SKM-1 (cell line): ENCODE data around the gene TAAR8.
"Not testable (repeated sequence)": the region's sequence is repeated elsewhere in the genome, so short reads cannot be mapped to it uniquely, and the experiment has no call there.

Source experiments
- DNase-seq: peaks from one replicate; lab custom pipeline; 2025; ENCODE audit not compliant: unreplicated experiment; lab: John Stamatoyannopoulos, UW

Gene TAAR8

GRCh38 chr6:132552372-132552771 is at the start of gene TAAR8:
TAAR8 (plus strand) TSS chr6:132552672; CDS start chr6:132552693, 21 bp downstream.
- DNase-seq = no peak

- no peak for DNase-seq
Observed at GRCh38 chr6:132504757-132505156, 47.7 kb upstream of the TAAR8 start.

- no peak for DNase-seq
Observed at GRCh38 chr6:132505158-132505557, 47.3 kb upstream of the TAAR8 start.

GRCh38 chr6:132506461-132506860 is 46.0 kb upstream of the TAAR8 start:
- DNase-seq = no peak

- no peak for DNase-seq
Observed at GRCh38 chr6:132506869-132507808, 45.3 kb upstream of the TAAR8 start.

GRCh38 chr6:132511210-132511830 is 41.2 kb upstream of the TAAR8 start:
- DNase-seq = no peak

- no peak for DNase-seq
Observed at GRCh38 chr6:132511831-132512220, 40.6 kb upstream of the TAAR8 start.

- DNase-seq = peak; percentile 81
Observed at GRCh38 chr6:132512342-132512637, 40.2 kb upstream of the TAAR8 start.

- DNase-seq = peak; percentile 84
Observed at GRCh38 chr6:132512638-132513632, 39.5 kb upstream of the TAAR8 start, which contains the start of gene STX7. STX7 (minus strand) TSS chr6:132513116; CDS start chr6:132503530, 9,586 bp downstream.

GRCh38 chr6:132513831-132514545 is 38.5 kb upstream of the TAAR8 start:
- no peak for DNase-seq

- no peak for DNase-seq
Observed at GRCh38 chr6:132515386-132515785, 37.1 kb upstream of the TAAR8 start.

GRCh38 chr6:132520953-132521352 is 31.5 kb upstream of the TAAR8 start:
- no peak for DNase-seq

GRCh38 chr6:132524646-132525045 is 27.8 kb upstream of the TAAR8 start:
- DNase-seq = no peak

- no peak for DNase-seq
Observed at GRCh38 chr6:132525866-132526265, 26.6 kb upstream of the TAAR8 start.

GRCh38 chr6:132526461-132526860 is 26.0 kb upstream of the TAAR8 start:
- DNase-seq = no peak

- DNase-seq = no peak
Observed at GRCh38 chr6:132527791-132528190, 24.7 kb upstream of the TAAR8 start.

GRCh38 chr6:132530293-132530974 is 22.0 kb upstream of the TAAR8 start:
- DNase-seq = peak; percentile 65

- not testable (repeated sequence) for DNase-seq
Observed at GRCh38 chr6:132534546-132534945, 17.9 kb upstream of the TAAR8 start.

GRCh38 chr6:132537145-132537544 is 15.3 kb upstream of the TAAR8 start:
- DNase-seq = no peak

GRCh38 chr6:132537977-132538376 is 14.5 kb upstream of the TAAR8 start, which contains the start of gene TAAR9:
TAAR9 (plus strand) TSS chr6:132538277; CDS start chr6:132538290, 13 bp downstream.
- no peak for DNase-seq
